OCI-LY3 (cell line): ENCODE data around the gene B4GALNT3.

ENCODE experiments used
- EZH2phosphoT487 ChIP-seq: fragments of 200-600 bp; shearing (Covaris generic); IDR thresholded peaks from 2 replicates; pipeline ENCODE4 v1.6.1; 2018; ENCODE audit warnings: antibody characterized with exemption, mixed run types, low read depth
- TF ChIP-seq, protein P1 (sequence below): fragments of 200-600, 300-600 bp; sonication (generic); IDR thresholded peaks from 2 replicates; pipeline ENCODE4 v1.5.1; 2014; ENCODE audit warnings: antibody characterized with exemption, low read length, low read depth

- TF ChIP-seq, protein P1, sequence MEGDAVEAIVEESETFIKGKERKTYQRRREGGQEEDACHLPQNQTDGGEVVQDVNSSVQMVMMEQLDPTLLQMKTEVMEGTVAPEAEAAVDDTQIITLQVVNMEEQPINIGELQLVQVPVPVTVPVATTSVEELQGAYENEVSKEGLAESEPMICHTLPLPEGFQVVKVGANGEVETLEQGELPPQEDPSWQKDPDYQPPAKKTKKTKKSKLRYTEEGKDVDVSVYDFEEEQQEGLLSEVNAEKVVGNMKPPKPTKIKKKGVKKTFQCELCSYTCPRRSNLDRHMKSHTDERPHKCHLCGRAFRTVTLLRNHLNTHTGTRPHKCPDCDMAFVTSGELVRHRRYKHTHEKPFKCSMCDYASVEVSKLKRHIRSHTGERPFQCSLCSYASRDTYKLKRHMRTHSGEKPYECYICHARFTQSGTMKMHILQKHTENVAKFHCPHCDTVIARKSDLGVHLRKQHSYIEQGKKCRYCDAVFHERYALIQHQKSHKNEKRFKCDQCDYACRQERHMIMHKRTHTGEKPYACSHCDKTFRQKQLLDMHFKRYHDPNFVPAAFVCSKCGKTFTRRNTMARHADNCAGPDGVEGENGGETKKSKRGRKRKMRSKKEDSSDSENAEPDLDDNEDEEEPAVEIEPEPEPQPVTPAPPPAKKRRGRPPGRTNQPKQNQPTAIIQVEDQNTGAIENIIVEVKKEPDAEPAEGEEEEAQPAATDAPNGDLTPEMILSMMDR = no peak
- TF ChIP-seq EZH2phosphoT487 = no peak
Observed at GRCh38 chr12:552466-552865, 92.7 kb downstream of the B4GALNT3 start.
